Activated T-cell treated with anti-CD3 and anti-CD28 coated beads for 48 hours (primary cell): Measurements from ENCODE around the gene KLF15.

Experiments
- DNase-seq: peaks from one replicate; pipeline ENCODE4 v3.0.0-alpha.2; 2020; ENCODE audit warnings: low read depth

KLF15 gene

DNA sequence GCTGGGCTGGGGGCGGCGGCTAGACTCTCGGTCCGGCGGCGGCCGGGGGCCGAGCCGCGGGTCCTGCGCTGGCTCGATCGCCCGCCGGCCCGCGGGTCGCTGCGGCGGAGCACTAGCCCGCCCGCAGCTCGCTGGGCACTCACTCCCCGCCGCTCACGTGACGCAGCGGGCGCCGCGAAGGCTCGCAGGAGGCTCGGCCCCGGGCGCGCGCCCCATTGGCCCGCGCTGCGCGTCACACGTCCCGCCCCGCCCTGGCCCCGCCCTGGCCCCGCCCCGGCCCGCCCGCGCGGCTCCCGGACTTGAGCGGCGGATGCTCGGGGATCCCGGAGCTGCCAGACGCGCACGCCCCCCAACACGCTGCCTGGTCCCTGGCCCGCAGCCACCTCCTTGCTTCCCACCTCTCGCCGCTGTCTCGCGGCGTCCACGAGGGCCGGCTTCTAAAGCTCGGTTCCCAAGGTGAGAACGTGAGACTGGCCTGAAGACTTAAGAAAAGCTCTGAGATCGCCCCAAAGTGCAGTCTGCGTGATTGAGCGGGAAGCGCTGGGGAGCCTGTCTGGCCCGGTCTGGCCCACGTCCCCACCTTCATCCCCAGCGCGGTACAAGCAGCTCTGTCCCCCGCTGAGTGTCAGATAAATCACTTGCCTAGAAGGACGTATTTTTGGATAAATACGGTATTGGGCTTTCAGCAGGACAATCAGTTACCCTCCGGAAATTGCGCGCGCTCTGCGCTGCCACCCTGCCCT lies at the start of gene KLF15:
Gene KLF15, minus strand, starts transcription at position 114 of the 743 bp plus-strand sequence. CDS start 4,486 bp downstream, outside the sequence.
- peak; percentile 82 for DNase-seq

DNA sequence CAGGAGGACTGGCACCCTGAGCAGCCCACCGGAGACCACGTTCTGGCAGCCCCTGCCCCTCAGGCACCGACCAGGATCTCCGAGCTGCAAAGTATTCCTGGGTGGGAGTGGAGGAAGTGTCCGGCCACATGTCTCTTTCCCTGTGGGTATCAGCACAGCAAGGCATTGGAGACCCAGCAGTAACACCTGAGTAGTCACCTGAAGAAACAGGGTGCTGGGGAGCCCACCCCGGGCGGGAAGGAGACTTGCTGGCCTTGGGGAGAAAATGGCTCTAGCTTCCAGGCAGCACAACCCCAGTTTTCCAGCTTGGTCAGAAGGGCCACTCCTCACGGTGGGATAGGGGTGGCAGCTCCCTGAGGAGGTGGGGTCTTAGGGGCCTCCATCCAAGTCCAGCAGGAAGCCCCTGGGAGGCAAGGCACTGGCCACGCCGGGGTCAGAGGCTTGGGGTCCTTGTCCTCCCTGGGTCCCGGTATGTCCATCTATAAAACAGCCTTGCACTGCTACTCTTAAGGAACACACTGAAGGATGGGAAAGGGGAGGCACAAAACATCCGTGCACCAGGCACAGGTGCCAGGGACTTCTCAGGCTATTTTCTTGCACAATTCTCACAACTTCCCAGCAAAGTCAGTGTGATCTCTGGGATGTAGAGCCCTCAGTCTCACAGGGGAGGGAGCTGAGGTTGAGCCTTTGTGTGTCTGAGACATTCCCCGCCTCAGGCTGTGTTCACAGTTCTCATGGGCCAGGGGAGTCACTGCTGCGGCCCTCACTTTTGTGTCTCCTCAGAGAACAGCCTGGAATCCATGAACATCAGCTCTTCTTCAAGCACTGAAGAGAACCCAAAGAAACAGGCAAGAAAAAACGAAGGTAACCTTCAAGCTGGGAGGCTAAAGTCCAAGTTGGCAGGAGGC lies 49.4 kb upstream of the KLF15 start:
- DNase-seq = no peak

DNA sequence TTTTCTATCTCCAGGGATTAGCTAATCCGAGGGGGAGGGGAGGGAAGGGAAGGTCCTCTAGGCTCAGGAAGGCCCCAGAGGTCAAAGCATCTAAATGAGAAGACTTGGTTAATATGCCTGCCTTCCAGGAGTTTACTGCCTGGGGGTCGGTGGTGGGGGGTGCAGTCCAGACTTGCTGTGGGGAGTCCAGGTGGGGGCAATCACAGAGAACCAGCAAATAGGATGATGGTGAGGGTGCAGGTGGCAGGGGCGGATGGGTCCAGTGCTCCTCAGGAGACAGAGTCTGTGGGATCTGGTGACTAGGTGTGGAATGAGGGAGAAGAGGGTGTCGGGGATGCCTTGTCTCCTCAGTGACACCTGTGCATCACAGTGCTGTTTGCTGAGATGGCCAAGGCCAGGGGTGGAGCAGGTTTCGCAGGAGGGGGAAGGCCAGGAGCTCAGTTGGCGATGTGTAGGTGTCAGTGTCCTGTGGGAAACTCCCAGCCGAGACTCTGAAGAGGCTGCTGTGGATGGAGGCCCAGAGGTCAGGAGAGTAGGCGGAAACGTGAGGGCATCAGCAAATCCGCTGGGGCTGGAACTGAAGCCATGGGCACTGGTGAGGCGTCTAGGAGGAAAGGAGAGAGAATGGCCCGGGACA lies 45.6 kb upstream of the KLF15 start:
- DNase-seq = no peak

DNA sequence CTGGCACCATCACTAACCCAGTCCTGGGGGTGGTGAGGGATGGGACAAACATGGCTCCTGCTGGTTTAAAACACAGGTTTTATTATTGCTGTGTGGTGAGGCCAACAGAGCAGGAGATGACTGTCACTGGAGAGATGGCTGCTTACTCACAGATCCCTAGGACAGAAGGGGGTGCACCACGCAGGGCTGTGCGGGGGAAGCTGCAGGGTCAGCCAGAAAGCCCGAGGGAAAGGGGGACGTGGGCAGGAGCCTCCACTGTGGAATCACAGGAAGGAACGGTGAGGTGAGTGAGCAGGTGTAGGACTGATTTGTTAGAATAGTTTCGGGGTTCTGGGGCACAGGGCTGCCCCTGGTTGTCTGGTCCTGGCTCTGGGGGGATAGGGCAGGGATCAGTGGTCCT lies 45.0 kb upstream of the KLF15 start:
- no peak for DNase-seq

DNA sequence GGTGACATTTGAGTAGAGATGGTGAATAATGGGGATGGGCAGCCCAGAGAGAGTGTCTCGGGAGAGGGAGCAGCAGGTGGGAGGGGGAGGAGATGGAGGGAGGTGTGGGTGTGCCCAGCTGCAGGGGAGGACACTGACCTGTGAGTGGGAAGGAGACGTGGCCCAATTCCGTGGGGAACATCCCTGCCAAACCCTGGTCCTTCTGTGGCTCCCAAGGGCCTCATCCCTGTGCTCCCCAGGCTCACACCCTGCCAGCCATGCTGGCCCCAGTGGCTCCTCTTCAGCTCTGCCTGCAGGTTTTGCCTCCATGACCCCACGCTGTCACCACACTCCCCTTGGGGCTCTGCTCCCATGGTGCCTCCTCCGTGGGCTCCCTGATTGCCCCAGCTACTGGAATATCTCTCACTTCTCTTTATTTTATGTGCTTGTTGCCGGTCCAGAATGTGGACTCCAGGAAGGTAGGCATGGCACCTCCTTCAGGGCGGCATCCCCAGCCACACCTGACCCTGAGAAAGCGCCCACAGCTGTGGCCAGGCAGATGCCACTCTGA lies 44.5 kb upstream of the KLF15 start:
- no peak for DNase-seq

DNA sequence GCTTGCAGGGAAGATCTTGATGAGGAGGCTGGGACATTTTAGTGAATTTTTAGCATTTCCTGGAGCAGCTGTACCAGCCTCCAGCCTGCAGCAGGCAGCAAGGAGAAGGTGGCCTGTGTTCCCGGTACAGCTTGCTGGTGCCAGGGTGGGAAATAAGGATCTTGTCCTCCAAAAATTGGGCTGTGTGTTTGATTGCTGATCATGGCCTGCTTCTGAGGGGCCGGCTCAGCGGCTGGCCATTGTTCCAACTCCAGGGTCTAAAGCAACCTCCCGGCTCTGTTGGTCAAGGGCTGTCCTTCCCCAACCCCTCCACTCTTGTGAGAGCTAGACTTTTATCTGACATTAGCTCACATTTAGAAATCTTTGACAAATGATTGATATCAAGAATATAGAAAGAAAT lies 42.5 kb upstream of the KLF15 start:
- no peak for DNase-seq

DNA sequence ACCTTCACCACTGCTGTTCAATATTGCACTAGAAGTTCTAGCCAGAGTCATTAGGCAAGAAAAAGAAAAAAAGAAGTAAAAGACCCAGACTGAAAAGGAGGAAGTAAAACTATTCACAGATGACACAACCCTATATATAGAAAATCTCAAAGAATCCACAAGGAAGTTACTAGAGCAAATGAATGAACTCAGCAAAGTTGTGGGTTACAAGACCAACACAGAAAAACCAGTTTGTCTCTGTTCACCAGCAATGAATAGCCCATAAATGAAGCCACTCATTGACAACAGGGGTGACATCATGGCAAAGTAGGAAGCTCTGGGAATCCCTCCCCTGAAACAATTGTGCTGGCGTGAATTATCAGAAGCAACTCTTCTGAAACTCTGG lies 42.1 kb upstream of the KLF15 start:
- no peak for DNase-seq

DNA sequence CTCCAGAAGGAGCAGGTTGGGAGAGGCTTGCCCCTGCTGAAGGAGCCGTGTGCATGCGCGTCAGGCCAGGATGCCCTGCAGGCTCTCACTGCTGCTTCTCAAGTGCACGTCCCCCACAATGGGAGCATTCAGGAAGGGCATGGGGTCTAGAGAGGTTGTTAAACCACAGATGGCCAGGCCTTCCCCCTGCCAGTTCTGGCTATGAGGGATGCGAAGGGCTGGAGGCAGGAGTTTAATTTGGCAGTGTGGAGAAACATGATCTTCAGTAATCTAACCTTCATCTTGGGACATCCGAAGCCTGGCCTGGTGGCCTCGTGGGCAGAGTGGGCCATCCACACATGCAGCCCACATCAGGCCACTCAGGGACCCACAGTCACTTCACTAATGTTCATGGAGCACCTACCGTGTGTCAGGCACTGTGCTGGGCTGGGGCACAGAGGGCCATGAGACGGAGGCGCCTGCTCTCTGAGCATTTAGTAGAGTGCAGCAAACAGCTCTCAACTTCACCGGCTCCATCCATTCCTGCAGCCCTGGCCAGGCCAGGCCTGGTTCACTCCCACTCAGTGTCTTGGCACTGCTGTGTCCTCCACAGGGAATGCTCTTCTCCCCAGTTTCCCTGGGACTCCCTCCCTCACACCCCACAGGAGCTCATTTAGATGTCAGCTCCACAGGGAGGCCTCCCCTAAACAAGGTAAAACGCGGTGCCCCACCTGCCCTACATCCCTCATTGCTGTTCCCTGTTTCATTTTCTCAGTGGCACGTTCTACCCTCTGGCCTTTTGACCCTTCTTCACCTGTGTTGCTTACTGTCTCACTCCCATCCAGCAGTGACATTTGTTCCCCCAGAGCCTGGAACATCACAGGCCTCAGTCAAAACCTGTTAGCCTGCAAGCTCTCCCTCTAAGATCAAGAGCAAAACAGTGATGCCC lies 41.5 kb upstream of the KLF15 start:
- DNase-seq = no peak

DNA sequence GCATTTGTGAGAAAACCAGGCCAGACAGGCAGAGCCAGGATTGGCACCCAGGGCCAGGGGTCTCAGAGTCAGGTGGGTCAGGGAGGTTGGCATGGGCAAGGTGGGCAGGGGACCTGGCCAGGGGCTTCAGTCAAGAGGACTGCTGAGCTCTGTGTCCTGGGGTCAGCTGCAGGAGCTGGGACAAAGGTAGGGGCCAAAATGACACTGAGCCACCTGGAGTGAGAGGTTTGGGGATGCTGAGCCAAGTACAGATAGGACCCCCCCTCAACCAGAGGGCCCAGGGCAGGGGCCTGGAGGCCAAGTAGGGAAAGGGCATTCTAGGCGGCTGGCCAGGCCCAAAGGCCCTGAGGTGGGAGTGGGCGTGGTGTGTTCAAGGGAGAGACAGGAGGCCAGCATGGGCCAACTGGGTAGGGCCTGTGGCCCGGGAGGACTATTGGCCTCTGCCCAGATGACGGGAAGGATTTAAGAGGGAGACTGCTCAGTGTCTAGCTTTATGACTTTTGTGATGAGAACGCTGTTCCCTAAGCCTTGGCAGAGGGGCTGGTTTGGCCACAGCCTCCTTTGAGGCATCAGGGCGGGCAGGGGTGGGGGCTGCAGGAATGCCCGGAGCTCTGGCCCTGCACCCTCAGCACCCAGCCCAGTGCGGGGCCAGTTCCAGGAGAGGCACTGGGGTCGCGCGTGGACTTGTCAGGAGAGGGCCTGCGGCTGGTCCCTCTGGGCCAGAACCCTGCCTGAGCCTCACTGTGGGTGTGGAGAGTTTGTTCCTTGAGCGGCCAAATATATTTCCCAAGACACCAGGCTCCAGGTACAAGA lies 40.6 kb upstream of the KLF15 start:
- DNase-seq = no peak

DNA sequence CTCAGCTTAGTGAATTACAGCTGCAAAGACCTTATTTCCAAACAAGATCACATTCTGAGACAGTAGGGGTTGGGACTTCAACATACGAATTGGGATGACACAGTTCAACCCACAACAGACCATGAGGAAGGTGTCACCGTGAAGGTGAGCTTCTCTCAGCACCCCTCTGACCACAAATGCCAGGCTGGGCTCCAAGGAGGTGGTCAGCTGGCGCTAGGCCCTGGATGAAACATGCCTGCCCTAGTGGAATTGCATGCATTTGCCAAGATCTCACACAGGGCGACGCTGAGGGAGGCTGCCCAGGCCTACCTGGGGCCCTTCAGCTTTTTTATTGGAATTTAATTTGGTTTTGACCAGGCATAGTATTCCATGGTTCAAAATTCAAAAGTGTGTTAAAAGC lies 39.3 kb upstream of the KLF15 start:
- no peak for DNase-seq

DNA sequence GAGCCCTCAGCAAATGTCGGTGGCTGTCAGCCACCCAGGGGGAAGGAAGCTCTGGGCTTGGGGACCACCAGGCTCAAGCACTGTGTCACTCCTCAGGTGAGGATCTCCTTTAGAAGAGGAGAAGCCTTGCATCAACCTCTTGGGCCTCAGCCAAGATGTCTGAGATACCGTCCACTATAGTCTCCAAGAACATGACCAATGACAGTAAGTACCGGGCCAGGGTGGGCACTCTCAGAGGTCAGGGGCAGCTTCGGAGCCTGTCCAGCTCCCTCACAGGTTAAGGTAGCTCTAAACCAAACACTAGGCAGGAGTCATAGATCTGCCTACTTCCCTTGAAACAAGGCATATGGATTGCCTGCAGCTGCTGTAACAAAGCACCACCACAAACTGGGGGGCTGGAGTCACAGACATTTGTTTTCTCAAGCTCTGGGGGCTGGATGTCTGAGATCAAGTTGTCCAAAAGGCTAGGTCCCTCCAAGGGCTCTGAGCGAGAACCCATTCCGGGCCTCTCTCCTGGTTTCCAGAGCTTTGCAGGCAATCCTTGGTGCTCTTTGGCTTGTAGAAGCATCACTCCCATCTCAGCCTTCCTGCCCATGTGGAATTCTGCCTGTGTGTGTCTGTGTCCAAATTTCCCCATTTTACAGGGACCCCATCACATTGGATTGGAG lies 38.8 kb upstream of the KLF15 start:
- no peak for DNase-seq

DNA sequence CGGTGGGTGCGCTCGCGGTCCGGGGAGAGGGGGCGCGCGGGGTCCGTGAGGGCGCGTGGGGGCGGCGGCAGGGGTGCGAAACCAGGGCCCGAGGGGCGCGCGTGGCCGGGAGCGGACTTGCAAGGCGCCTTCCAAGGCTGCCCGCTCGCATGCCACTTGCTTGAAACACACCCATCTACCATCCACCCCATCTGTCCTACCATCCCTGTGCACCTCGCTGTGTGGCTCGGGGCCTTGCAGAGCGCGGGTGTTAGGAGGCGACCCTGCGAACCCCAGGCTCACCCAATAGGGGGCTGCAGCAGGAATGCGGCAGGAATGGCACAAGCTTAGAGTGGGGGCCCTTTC lies 37.7 kb upstream of the KLF15 start:
- DNase-seq = no peak

DNA sequence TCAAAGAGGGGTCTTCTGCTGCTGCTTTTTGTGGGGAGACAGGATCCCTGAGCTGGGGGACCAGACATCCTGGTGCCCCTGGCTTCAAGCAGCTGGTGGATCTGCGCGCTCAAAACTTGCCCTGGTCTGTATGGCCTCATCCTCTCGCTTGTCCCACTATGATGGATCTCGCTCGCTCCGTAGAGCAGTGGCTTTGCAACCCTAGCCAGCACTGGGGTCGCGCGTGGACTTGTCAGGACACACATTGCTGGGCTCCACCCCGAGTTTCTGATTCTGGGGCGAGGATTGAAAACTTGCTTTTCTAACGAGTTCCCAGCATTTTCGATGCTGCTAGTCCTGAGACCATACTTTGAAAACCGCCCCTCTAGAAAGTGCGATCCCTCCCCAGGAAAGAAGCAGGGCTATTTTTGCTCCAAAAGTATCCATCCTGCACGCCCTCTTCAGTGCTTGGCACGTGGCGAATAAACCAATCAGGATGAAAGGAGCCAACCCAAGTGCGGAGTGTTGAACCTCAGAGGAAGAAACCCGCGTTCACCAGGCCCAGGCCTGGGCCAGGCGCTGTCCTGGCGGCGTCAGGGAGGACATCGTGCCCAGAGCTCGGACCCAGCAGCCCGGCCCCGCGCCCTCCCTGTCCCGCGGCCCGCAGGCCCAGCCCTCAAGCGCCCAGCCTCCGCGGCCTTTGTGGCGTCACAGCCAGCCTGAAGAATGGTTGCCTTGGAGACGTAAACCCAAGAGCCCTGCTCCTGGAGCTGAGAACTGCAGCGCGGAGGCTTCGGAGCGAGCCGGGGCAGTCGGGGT lies 37.2 kb upstream of the KLF15 start, which contains the start of gene CFAP100:
Gene CFAP100, plus strand, starts transcription at position 731 of the 798 bp plus-strand sequence. CDS start 1,092 bp downstream, outside the sequence.
- no peak for DNase-seq

DNA sequence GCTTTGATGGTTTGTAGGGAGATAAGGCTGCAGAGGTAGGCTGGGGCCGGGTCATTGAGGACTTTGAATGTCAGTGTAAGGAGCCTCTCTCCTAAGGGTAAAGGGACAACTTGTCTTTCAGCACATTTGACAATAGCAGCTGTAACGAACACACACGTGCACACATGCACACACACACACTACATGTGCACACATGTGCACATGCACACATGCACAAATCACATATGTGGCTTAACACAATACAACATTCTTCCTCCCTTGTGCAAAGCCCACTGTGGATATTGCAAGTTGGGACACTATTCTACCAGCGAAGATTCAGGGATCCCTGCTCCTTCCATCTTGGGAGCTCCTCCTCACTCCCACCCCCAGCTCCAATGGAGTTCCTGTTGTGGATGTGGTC lies 36.4 kb upstream of the KLF15 start:
- DNase-seq = no peak

DNA sequence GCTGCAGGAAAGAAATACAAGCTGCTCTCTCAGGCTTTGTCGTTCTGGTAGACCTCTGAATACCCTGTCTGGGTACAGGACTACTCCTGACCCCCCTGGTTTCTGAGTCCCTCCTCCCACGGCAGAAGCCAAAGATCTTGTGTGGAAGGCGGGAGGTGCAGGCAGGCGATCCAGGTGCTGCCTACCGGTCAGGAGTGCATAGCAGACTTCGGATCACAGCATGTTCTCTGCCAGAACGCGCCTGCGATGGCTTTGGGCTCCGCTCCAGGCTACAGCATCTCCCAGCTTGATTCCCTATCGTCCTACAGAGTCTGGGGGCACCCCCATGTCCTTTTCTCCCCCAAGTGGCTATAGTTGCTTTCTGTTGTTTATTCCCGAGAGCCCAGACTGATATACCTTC lies 35.0 kb upstream of the KLF15 start:
- no peak for DNase-seq

DNA sequence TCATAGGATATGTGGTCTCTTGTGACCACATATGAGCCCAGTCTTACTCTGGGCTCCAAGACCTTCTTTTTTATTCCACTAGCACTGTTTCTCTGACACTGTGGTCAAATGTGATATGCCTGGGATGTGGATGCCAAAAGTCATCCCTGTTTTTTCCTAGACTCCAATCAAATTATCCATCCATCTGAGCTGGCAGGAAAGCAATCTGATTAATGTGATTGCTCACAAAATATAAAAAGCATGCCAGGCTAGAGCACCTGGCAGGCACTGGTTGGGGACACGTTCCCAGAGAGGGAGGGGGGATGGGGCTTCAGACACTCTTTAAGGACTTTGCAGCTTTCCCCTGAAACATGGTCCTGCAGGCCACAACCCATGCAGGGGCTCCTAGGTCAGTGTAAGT lies 34.4 kb upstream of the KLF15 start:
- DNase-seq = no peak

DNA sequence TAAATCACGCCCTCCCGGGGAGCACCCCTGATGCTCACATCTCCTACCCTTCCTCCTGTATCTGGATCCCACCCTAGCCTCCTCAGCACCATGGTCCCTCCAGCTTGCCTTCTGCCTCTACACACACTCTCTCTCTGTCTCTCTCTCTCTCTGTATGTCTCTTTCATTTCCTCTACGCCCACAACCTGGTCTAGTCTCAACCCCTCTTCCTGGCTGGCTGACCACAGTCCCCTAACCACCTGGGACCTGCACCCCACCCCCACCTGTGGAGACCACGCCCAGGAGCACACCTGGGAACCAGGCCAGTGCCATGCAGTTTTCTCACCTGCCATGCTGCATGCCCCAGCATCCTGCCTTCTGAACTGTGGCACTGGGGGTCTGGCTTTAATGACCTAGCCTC lies 33.5 kb upstream of the KLF15 start:
- DNase-seq = no peak

DNA sequence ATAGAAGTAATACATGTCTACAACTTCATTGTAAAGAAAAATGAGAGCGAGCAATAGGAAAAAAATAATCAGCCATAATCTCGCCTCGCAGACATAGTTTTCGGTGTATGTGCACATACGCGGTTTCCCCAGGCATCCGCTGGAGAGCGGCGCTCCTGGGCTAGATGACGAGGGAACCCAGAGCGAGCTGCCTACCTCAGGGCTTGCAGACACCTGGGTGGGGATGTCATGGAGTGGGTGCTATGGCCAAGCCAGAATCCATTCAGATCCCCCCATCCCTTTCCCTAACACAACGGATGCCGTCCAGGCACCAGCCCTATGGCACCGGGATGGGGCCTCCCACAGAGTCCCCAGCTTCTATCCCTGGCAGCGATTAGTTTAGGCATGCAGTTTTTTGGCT lies 33.0 kb upstream of the KLF15 start:
- DNase-seq = no peak

DNA sequence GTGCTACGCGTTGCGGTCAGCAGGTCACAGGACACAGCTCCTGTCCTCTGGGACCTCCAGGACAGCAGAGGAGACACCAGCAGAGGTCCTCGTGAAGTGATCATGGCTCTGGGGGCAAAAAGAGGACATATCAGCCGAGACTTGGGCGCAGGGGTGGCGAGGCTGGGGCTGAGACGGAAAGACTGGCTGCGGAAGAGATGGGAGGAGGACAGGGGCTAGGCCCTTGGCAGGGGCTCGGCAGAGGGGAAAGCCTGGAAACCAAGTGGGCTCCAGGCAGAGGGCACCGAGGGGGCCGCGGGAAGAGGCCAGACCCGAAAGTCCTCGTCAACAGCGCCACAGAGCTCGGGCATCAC lies 32.6 kb upstream of the KLF15 start:
- DNase-seq = no peak
